T-helper 2 cell treated with Interferon-gamma antibody and Interleukin-4, amounts not matched to agents 5 μg/mL and 100 μg/mL, for 36 hours (primary cell): ENCODE results near the gene KIF12.
A peak's percentile ranks its signal among the peaks of the same experiment; 100 is the strongest.

ENCODE experiments used
- DNase-seq: peaks from one replicate; pipeline ENCODE4 v3.0.0; 2021; ENCODE audit warnings: low spot score
- H3K27ac Mint-ChIP-seq: one replicate; pipeline ENCODE4 v1.8.0; 2021; ENCODE audit warnings: mild to moderate bottlenecking, mixed read lengths
- H3K27me3 Mint-ChIP-seq: one replicate; pipeline ENCODE4 v1.8.0; 2021; ENCODE audit warnings: low read depth, mixed read lengths
- H3K36me3 Mint-ChIP-seq: one replicate; pipeline ENCODE4 v1.8.0; 2021; ENCODE audit warnings: low read depth, mixed read lengths
- H3K4me1 Mint-ChIP-seq: one replicate; pipeline ENCODE4 v1.8.0; 2021; ENCODE audit warnings: low read depth, mixed read lengths
- H3K4me3 Mint-ChIP-seq: one replicate; pipeline ENCODE4 v1.8.0; 2022; ENCODE audit warnings: mild to moderate bottlenecking, moderate library complexity, mixed read lengths
- H3K9me3 Mint-ChIP-seq: one replicate; pipeline ENCODE4 v1.8.0; 2021; ENCODE audit warnings: mixed read lengths

Gene KIF12

GRCh38 chr9:114100536-114100935 is 1.4 kb upstream of the KIF12 start:
- H3K4me3 Mint-ChIP-seq: no peak overlapping the region
- DNase-seq: no peak
- no peaks in the 10 kb centered on the region for H3K36me3 Mint-ChIP-seq
- peaks cover 4% of the 10 kb centered on the region for H3K9me3 Mint-ChIP-seq
- no peaks in the 10 kb centered on the region for H3K4me1 Mint-ChIP-seq
- peaks cover 31% of the 10 kb centered on the region for H3K27me3 Mint-ChIP-seq
- no peak overlapping the region for H3K27ac Mint-ChIP-seq

GRCh38 chr9:114099669-114100270 is 678 bp upstream of the KIF12 start:
- Mint-ChIP-seq H3K27ac (no peak overlapping the region), H3K9me3 (peaks cover 4% of the 10 kb centered on the region), H3K4me3 (no peak overlapping the region), H3K36me3 (no peaks in the 10 kb centered on the region), H3K27me3 (peaks cover 25% of the 10 kb centered on the region), H3K4me1 (no peaks in the 10 kb centered on the region)
- no peak for DNase-seq

GRCh38 chr9:114098021-114098935 is 814 bp downstream of the KIF12 start:
- peaks cover 21% of the 10 kb centered on the region for H3K27me3 Mint-ChIP-seq
- no peak overlapping the region for H3K27ac Mint-ChIP-seq
- peaks cover 4% of the 10 kb centered on the region for H3K9me3 Mint-ChIP-seq
- H3K4me3 Mint-ChIP-seq: no peak overlapping the region
- no peaks in the 10 kb centered on the region for H3K4me1 Mint-ChIP-seq
- H3K36me3 Mint-ChIP-seq: no peaks in the 10 kb centered on the region
- no peak for DNase-seq

GRCh38 chr9:114097613-114098020 is 1.5 kb downstream of the KIF12 start:
- Mint-ChIP-seq H3K4me1 (no peaks in the 10 kb centered on the region), H3K36me3 (no peaks in the 10 kb centered on the region), H3K27ac (no peak overlapping the region), H3K9me3 (peaks cover 4% of the 10 kb centered on the region), H3K27me3 (peaks cover 21% of the 10 kb centered on the region), H3K4me3 (peak overlapping the region; percentile 32)
- no peak for DNase-seq

- H3K4me3 Mint-ChIP-seq: no peak overlapping the region
- DNase-seq: no peak
- H3K27ac Mint-ChIP-seq: no peak overlapping the region
- peaks cover 4% of the 10 kb centered on the region for H3K9me3 Mint-ChIP-seq
- H3K27me3 Mint-ChIP-seq: peaks cover 21% of the 10 kb centered on the region
- no peaks in the 10 kb centered on the region for H3K4me1 Mint-ChIP-seq
- H3K36me3 Mint-ChIP-seq: no peaks in the 10 kb centered on the region
Observed at GRCh38 chr9:114096866-114097612, 2.1 kb downstream of the KIF12 start.

- no peaks in the 10 kb centered on the region for H3K36me3 Mint-ChIP-seq
- no peaks in the 10 kb centered on the region for H3K4me1 Mint-ChIP-seq
- H3K4me3 Mint-ChIP-seq: no peak overlapping the region
- peaks cover 19% of the 10 kb centered on the region for H3K27me3 Mint-ChIP-seq
- no peak for DNase-seq
- H3K9me3 Mint-ChIP-seq: no peaks in the 10 kb centered on the region
- no peak overlapping the region for H3K27ac Mint-ChIP-seq
Observed at GRCh38 chr9:114096041-114096511, 3.0 kb downstream of the KIF12 start.

GRCh38 chr9:114094971-114095370 is 4.1 kb downstream of the KIF12 start:
- Mint-ChIP-seq H3K27me3 (peaks cover 18% of the 10 kb centered on the region), H3K27ac (no peak overlapping the region), H3K4me3 (no peak overlapping the region), H3K4me1 (no peaks in the 10 kb centered on the region), H3K36me3 (no peaks in the 10 kb centered on the region), H3K9me3 (no peaks in the 10 kb centered on the region)
- no peak for DNase-seq

GRCh38 chr9:114093761-114094505 is 5.2 kb downstream of the KIF12 start:
- Mint-ChIP-seq H3K9me3 (no peaks in the 10 kb centered on the region), H3K4me1 (no peaks in the 10 kb centered on the region), H3K27ac (no peak overlapping the region), H3K4me3 (no peak overlapping the region), H3K27me3 (peaks cover 16% of the 10 kb centered on the region), H3K36me3 (no peaks in the 10 kb centered on the region)
- DNase-seq: no peak

- H3K4me1 Mint-ChIP-seq: no peaks in the 10 kb centered on the region
- H3K27me3 Mint-ChIP-seq: peaks cover 15% of the 10 kb centered on the region
- no peaks in the 10 kb centered on the region for H3K36me3 Mint-ChIP-seq
- no peak overlapping the region for H3K4me3 Mint-ChIP-seq
- DNase-seq: no peak
- H3K9me3 Mint-ChIP-seq: no peaks in the 10 kb centered on the region
- H3K27ac Mint-ChIP-seq: no peak overlapping the region
Observed at GRCh38 chr9:114093031-114093471, 6.0 kb downstream of the KIF12 start.

- DNase-seq: no peak
- H3K9me3 Mint-ChIP-seq: no peaks in the 10 kb centered on the region
- H3K27ac Mint-ChIP-seq: no peak overlapping the region
- H3K27me3 Mint-ChIP-seq: peaks cover 10% of the 10 kb centered on the region
- no peak overlapping the region for H3K4me3 Mint-ChIP-seq
- H3K36me3 Mint-ChIP-seq: no peaks in the 10 kb centered on the region
- H3K4me1 Mint-ChIP-seq: no peaks in the 10 kb centered on the region
Observed at GRCh38 chr9:114092336-114092735, 6.8 kb downstream of the KIF12 start.

- no peaks in the 10 kb centered on the region for H3K9me3 Mint-ChIP-seq
- no peak overlapping the region for H3K27ac Mint-ChIP-seq
- H3K4me1 Mint-ChIP-seq: no peaks in the 10 kb centered on the region
- H3K4me3 Mint-ChIP-seq: no peak overlapping the region
- no peak for DNase-seq
- H3K27me3 Mint-ChIP-seq: peaks cover 8% of the 10 kb centered on the region
- H3K36me3 Mint-ChIP-seq: no peaks in the 10 kb centered on the region
Observed at GRCh38 chr9:114091711-114092110, 7.4 kb downstream of the KIF12 start.

GRCh38 chr9:114090798-114091197 is 8.3 kb downstream of the KIF12 start:
- Mint-ChIP-seq H3K36me3 (no peaks in the 10 kb centered on the region), H3K4me3 (no peak overlapping the region), H3K27ac (no peak overlapping the region), H3K4me1 (no peaks in the 10 kb centered on the region), H3K27me3 (peaks cover 2% of the 10 kb centered on the region), H3K9me3 (no peaks in the 10 kb centered on the region)
- DNase-seq: no peak

GRCh38 chr9:114089206-114089840 is 9.8 kb downstream of the KIF12 start:
- H3K9me3 Mint-ChIP-seq: no peaks in the 10 kb centered on the region
- peaks cover 2% of the 10 kb centered on the region for H3K27me3 Mint-ChIP-seq
- no peaks in the 10 kb centered on the region for H3K4me1 Mint-ChIP-seq
- DNase-seq: no peak
- no peaks in the 10 kb centered on the region for H3K36me3 Mint-ChIP-seq
- H3K27ac Mint-ChIP-seq: no peak overlapping the region
- H3K4me3 Mint-ChIP-seq: no peak overlapping the region
